Nephron progenitor cell (in vitro differentiated cells): Measurements from ENCODE around the gene CHIC2.

Source experiments
- DNase-seq: peaks from one replicate; pipeline ENCODE4 v3.0.0; 2021
- H3K27ac Mint-ChIP-seq: 2 replicates; pipeline ENCODE4 v1.8.0; 2021; ENCODE audit warnings: mild to moderate bottlenecking, moderate library complexity, mixed read lengths
- H3K27me3 Mint-ChIP-seq: 2 replicates; pipeline ENCODE4 v1.8.0; 2021; ENCODE audit warnings: mild to moderate bottlenecking, low read depth, mixed read lengths; ENCODE audit not compliant: poor library complexity
- H3K36me3 Mint-ChIP-seq: 2 replicates; pipeline ENCODE4 v1.8.0; 2021; ENCODE audit warnings: low read depth, mixed read lengths
- H3K4me1 Mint-ChIP-seq: 2 replicates; pipeline ENCODE4 v1.8.0; 2021; ENCODE audit warnings: mixed read lengths
- H3K4me3 Mint-ChIP-seq: 2 replicates; pipeline ENCODE4 v1.8.0; 2021; ENCODE audit warnings: mild to moderate bottlenecking, moderate library complexity, mixed read lengths
- H3K9me3 Mint-ChIP-seq: 2 replicates; pipeline ENCODE4 v1.8.0; 2021; ENCODE audit warnings: mild to moderate bottlenecking, moderate library complexity, mixed read lengths
- CTCF ChIP-seq: fragments of 200-600 bp; sonication (generic); IDR thresholded peaks from 2 replicates; pipeline ENCODE4 v1.5.0; 2021; ENCODE audit warnings: antibody characterized with exemption

Gene CHIC2

GRCh38 chr4:54014666-54015160 lies 49.7 kb downstream of the CHIC2 start:
- H3K36me3 Mint-ChIP-seq: no peaks in the 10 kb centered on the region
- no peak for TF ChIP-seq CTCF
- H3K4me1 Mint-ChIP-seq: peaks cover 16% of the 10 kb centered on the region
- H3K4me3 Mint-ChIP-seq: no peak overlapping the region
- no peak overlapping the region for H3K27ac Mint-ChIP-seq
- no peaks in the 10 kb centered on the region for H3K9me3 Mint-ChIP-seq
- H3K27me3 Mint-ChIP-seq: peaks cover 3% of the 10 kb centered on the region
- DNase-seq: no peak

GRCh38 chr4:54011201-54011600 lies 53.2 kb downstream of the CHIC2 start:
- no peak for TF ChIP-seq CTCF
- Mint-ChIP-seq H3K27ac (no peak overlapping the region), H3K36me3 (peaks cover 6% of the 10 kb centered on the region), H3K4me3 (no peak overlapping the region), H3K27me3 (peaks cover 3% of the 10 kb centered on the region), H3K4me1 (peaks cover 8% of the 10 kb centered on the region), H3K9me3 (no peaks in the 10 kb centered on the region)
- DNase-seq: no peak

- Mint-ChIP-seq H3K4me1 (no peaks in the 10 kb centered on the region), H3K4me3 (no peak overlapping the region), H3K9me3 (no peaks in the 10 kb centered on the region), H3K27ac (no peak overlapping the region), H3K36me3 (peaks cover 25% of the 10 kb centered on the region), H3K27me3 (no peaks in the 10 kb centered on the region)
- no peak for TF ChIP-seq CTCF
- no peak for DNase-seq
Observed at GRCh38 chr4:54006755-54007154, 57.6 kb downstream of the CHIC2 start.

DNA sequence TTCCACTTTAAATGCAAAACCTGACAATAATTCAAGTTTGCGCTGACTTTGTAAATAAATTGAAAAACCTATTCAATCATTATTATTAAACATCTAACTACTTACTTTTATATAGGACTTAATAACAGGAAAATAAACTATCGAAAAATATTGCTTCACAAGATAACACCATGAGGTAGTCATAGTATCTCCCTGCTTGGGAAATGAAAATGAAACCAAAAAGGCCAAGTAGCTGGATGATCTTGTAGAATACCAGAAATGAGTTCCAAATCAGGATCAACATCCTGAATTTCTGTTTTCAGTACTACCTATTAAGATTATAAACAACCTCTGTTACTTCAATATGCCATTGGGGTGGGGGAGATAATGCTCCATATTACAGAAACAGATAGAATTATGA lies 58.9 kb downstream of the CHIC2 start:
- H3K27ac Mint-ChIP-seq: no peak overlapping the region
- no peaks in the 10 kb centered on the region for H3K27me3 Mint-ChIP-seq
- no peak for DNase-seq
- H3K9me3 Mint-ChIP-seq: no peaks in the 10 kb centered on the region
- H3K4me3 Mint-ChIP-seq: no peak overlapping the region
- peaks cover 33% of the 10 kb centered on the region for H3K36me3 Mint-ChIP-seq
- no peaks in the 10 kb centered on the region for H3K4me1 Mint-ChIP-seq
- no peak for TF ChIP-seq CTCF

GRCh38 chr4:54004463-54004862 lies 59.9 kb downstream of the CHIC2 start:
- Mint-ChIP-seq H3K4me1 (no peaks in the 10 kb centered on the region), H3K27me3 (no peaks in the 10 kb centered on the region), H3K27ac (no peak overlapping the region), H3K9me3 (no peaks in the 10 kb centered on the region), H3K4me3 (no peak overlapping the region), H3K36me3 (peaks cover 36% of the 10 kb centered on the region)
- DNase-seq: no peak
- TF ChIP-seq CTCF: no peak

DNA sequence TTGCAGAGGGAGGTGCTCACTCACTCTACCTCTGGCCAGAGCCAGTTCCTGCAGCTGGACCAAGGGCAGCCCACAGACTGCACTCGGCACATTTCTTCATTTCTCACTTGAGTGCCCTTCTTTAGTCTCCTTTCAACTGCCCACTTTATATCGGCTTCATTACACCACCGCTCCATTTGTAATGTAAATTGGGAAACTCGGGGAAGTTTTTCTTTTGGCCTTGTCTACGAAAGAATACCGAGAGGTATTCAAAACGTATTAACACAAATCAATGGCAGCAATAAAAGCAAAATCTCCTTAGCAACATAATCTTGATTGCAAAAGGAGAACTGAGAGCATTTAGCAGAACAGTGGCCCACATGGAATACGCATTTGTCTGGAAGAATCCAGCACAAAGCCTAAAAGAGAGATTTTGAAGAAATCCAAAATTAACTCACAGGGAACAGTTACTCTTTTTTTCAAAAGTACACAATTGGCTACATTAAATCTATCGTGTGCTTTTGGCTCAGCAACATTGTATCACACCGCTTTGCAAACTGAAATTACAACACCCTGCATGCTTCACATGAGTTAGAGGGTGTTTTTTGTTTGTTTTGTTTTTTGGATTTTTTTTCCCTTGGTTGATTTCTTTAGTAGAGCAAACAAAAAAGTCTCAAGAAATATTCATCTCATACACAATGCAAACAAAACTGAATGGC lies 62.6 kb downstream of the CHIC2 start:
- Mint-ChIP-seq H3K4me3 (no peak overlapping the region), H3K4me1 (peaks cover 6% of the 10 kb centered on the region), H3K27me3 (no peaks in the 10 kb centered on the region), H3K9me3 (no peaks in the 10 kb centered on the region), H3K36me3 (peaks cover 43% of the 10 kb centered on the region), H3K27ac (no peak overlapping the region)
- TF ChIP-seq CTCF: no peak
- no peak for DNase-seq
